Psoas muscle (tissue), 8 donors: ENCODE data around the gene PPP2R2D. TPM values are rescaled to one million over a fixed set of nuclear protein-coding genes. Genes with fewer than 3 reads are reported as not detected.

ENCODE experiments used
- ATAC-seq, 4 donors: fragments of 200-7000 bp; cut with Tn5 transposase; one replicate each; pipeline ENCODE4 v1.9.1; 2020; ENCODE audit warnings: moderate library complexity in 3 of 4, mild to moderate bottlenecking in 2 of 4
- DNase-seq, 2 donors: peaks; one replicate each; pipeline ENCODE4 v3.0.0-alpha.2; 2020
- H3K27ac ChIP-seq: fragments of 200-600 bp; one replicate; pipeline ENCODE4 v1.8.0; 2022
- H3K27me3 ChIP-seq, 3 donors: fragments of 200-600 bp in 1 of 3; one replicate each; pipeline versions ENCODE4 v1.6.1 to v1.8.0; 2013 to 2022; ENCODE audit warnings: low read length in 2 of 3, mild to moderate bottlenecking in 2 of 3, moderate library complexity in 1 of 3; ENCODE audit not compliant: insufficient read depth in 3 of 3
- H3K36me3 ChIP-seq, 2 donors: fragments of 200-600 bp in 1 of 2; one replicate each; pipeline versions ENCODE4 v1.6.1 to v1.8.0; 2013 to 2022; ENCODE audit warnings: low read depth in 1 of 2, mild to moderate bottlenecking in 1 of 2, moderate library complexity in 1 of 2; ENCODE audit not compliant: insufficient read depth in 1 of 2
- H3K4me1 ChIP-seq: fragments of 200-600 bp; one replicate; pipeline ENCODE4 v1.8.0; 2022
- H3K4me3 ChIP-seq: fragments of 200-600 bp; one replicate; pipeline ENCODE4 v1.8.0; 2022; ENCODE audit warnings: mild to moderate bottlenecking
- H3K9me3 ChIP-seq: fragments of 200-600 bp; one replicate; pipeline ENCODE4 v1.8.0; 2022
- WGBS, 3 donors: extraction: QIAGEN DNeasy Blood & Tissue Kit; methylation state at CpG; one replicate each; pipeline versions ENCODE4 v1.1.6 to v1.1.7; 2013; 5-methylcytosine and 5-hydroxymethylcytosine counted together
- intact Hi-C, 2 donors: fragments of 100-400 bp; cut with DNase I; formaldehyde crosslinking; loops; one replicate each; pipeline versions ENCODE4 v1.11.0 to v1.14.2; 2022
- polyA plus RNA-seq, 3 donors: library from polyadenylated mRNA; stranded (reverse); fragments of 200-250 nt; gene quantifications; one replicate each; pipeline ENCODE4 v1.2.3, GENCODE V29; 2013
- total RNA-seq, 4 donors: library from RNA; stranded (reverse); fragmentation: NEBNext Ultra II Directional in 2 of 4; extraction: Animal tissue kit (Norgen Biotek cat#: 25700) in 2 of 4; gene quantifications; one replicate each; pipeline versions ENCODE4 v1.2.1 to v1.2.4, GENCODE V29; 2021 to 2023
- TF ChIP-seq, protein P1 (sequence below): fragments of 200-600 bp; IDR thresholded peaks from one replicate; pipeline ENCODE4 v1.8.0; 2022; ENCODE audit warnings: antibody characterized with exemption
- donor health status: healthy with polysubstance abuse.
- donor health status: DM: no; HTN: no; CAD: no; lungs with moderate emphysema.
- donor health status: Bipolar disorder and iron deficiency.
- donor health status: healthy.
- donor health status: DM: yes; HTN: yes; CAD: no.
- donor health status: DM: no; HTN: no; CAD: no.
- donor health status: DM: no; HTN: no; CAD: no.
- donor health status: DM: yes; HTN: yes; CAD: no.

The PPP2R2D gene
- total and polyA plus RNA-seq, 7 donors, result 19.2 to 47.4 (median 25.7) TPM

DNA sequence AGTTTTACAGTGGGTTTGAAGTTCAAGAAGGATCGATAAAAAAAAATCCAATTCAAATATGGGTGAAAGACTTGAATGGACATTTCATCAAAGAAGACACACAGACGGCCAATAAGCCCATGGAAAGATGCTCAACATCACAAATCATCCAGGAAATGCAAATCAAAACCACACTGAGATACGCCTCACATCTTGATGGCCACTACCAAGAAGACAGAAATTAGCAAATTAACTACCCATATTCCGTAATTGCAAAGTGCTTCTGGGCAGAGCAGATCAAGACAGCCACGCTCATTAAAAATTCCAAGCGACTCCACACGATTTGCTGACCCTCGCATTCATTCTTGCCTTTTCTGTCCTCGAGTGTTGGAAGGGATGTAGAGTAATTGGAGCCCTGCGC, 34.1 kb upstream of the PPP2R2D start:
- intact Hi-C loops, result no loop called here
- ATAC-seq, result no peak
- H3K4me3 ChIP-seq, result no peak overlapping the region
- 59 to 70% (median 66%) methylated on average over 10 of the region's 10 CpGs for WGBS, 3 donors
- peaks cover 0 to 19% (median 4%) of the 10 kb centered on the region in 3 donors for H3K27me3 ChIP-seq
- H3K36me3 ChIP-seq, result no peaks in the 10 kb centered on the region
- no peak for DNase-seq
- H3K9me3 ChIP-seq, result no peaks in the 10 kb centered on the region
- TF ChIP-seq, protein P1, sequence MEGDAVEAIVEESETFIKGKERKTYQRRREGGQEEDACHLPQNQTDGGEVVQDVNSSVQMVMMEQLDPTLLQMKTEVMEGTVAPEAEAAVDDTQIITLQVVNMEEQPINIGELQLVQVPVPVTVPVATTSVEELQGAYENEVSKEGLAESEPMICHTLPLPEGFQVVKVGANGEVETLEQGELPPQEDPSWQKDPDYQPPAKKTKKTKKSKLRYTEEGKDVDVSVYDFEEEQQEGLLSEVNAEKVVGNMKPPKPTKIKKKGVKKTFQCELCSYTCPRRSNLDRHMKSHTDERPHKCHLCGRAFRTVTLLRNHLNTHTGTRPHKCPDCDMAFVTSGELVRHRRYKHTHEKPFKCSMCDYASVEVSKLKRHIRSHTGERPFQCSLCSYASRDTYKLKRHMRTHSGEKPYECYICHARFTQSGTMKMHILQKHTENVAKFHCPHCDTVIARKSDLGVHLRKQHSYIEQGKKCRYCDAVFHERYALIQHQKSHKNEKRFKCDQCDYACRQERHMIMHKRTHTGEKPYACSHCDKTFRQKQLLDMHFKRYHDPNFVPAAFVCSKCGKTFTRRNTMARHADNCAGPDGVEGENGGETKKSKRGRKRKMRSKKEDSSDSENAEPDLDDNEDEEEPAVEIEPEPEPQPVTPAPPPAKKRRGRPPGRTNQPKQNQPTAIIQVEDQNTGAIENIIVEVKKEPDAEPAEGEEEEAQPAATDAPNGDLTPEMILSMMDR, result no peak
- H3K27ac ChIP-seq, result no peak overlapping the region
- no peaks in the 10 kb centered on the region for H3K4me1 ChIP-seq

DNA sequence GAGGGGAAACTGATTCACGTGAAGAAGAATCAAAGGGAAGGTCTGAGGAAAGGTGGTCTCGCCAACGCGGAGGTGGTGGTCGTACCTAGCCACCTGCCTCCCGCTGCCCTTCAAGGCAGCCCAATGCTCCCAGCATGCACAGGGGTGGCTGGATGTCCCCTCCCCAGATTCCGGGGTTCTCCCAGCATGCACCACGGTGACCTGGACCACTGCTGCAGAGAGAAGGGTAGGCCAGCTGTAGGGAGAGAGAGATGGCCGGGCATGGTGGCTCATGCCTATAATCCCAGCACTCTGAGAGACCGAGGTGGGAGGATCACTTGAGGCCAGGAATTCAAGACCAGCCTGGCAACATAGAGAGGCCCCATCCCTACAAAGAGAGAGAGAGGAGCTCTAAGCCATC, 32.4 kb upstream of the PPP2R2D start:
- Histone ChIP-seq H3K27me3 (peaks cover 0 to 13% (median 6%) of the 10 kb centered on the region in 3 donors), H3K27ac (no peak overlapping the region), H3K4me1 (no peaks in the 10 kb centered on the region), H3K36me3 (no peaks in the 10 kb centered on the region), H3K9me3 (no peaks in the 10 kb centered on the region), H3K4me3 (no peak overlapping the region)
- intact Hi-C loops, result no loop called here
- 89 to 90% (median 89%) methylated on average over 10 of the region's 10 CpGs for WGBS, 3 donors
- TF ChIP-seq, protein P1, result no peak
- DNase-seq (no peak), ATAC-seq (no peak)

DNA sequence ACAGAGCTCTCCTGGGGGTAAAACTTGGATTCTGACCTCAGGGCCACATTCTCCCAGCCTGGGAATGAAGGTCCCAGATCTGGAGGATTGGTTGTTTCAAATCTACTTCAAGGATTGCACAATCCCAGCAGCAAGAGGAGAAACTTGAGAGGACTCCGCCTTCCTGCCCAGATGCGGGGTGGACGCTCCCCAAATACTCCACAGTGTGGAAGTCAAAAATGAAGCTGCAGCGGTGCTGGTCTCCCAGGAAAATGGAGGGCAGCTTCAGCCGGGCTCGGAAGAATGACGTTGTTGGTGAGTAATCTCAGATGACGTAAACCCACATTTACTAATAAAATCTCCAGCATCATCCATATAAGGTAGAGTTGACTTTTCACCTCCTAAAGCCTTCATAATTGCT, 31.5 kb upstream of the PPP2R2D start:
- peaks cover 0 to 21% (median 6%) of the 10 kb centered on the region in 3 donors for H3K27me3 ChIP-seq
- H3K4me3 ChIP-seq, result no peak overlapping the region
- no peak overlapping the region for H3K27ac ChIP-seq
- H3K36me3 ChIP-seq, result no peaks in the 10 kb centered on the region
- no peaks in the 10 kb centered on the region for H3K4me1 ChIP-seq
- ATAC-seq (no peak), DNase-seq (no peak)
- intact Hi-C loops, result no loop called here
- TF ChIP-seq, protein P1, result no peak
- no peaks in the 10 kb centered on the region for H3K9me3 ChIP-seq
- 84 to 92% (median 90%) methylated on average over 8 of the region's 8 CpGs for WGBS, 3 donors

DNA sequence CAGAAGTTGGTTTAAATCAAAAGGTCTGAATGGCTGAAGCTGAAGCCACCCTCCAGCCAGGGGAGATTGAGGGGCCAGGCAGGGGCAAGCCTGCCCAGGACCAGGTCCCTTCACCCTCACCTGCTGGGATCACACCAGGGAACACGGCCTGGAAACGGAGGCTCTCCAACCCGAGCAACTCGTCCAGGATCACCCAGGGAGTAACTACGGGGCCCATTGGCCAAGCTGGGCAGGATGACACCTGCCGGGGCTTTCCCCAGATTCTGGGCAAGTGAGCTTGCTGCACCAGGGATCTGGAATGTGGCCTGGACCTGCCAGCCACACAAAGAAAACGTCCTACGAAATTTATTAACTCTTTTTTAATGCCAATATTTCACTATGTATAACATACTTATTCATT, 30.4 kb upstream of the PPP2R2D start:
- peaks cover 0 to 21% (median 8%) of the 10 kb centered on the region in 3 donors for H3K27me3 ChIP-seq

More for the DNA sequence above, 30.4 kb upstream of the PPP2R2D start:
- Histone ChIP-seq H3K9me3 (no peaks in the 10 kb centered on the region), H3K36me3 (no peaks in the 10 kb centered on the region), H3K27ac (no peak overlapping the region), H3K4me3 (no peak overlapping the region), H3K4me1 (no peaks in the 10 kb centered on the region)
- DNase-seq (no peak), ATAC-seq (no peak)
- WGBS, 3 donors, result 41 to 65% (median 42%) methylated on average over 8 of the region's 8 CpGs
- intact Hi-C loops, result loop anchor here (5.0 to 10.0 kb wide), 3 partner anchors 416 to 1686 kb away; no protein-coding TSS in a partner anchor
- TF ChIP-seq, protein P1, result no peak
